Activated T-cell treated with anti-CD3 and anti-CD28 coated beads, Interleukin-2, amount 50 U/mL, for 24 hours (primary cell): Measurements from ENCODE around the gene SEL1L3.

ENCODE experiments used
- DNase-seq: peaks from one replicate; pipeline ENCODE4 v3.0.0-alpha.2; 2020
- H3K27ac Mint-ChIP-seq: 2 replicates; pipeline ENCODE4 v1.8.0; 2020; ENCODE audit warnings: mild to moderate bottlenecking, mixed read lengths
- H3K27me3 Mint-ChIP-seq: 2 replicates; pipeline ENCODE4 v1.8.0; 2020; ENCODE audit warnings: mixed read lengths
- H3K36me3 Mint-ChIP-seq: 2 replicates; pipeline ENCODE4 v1.8.0; 2020; ENCODE audit warnings: low read depth, mixed read lengths
- H3K4me1 Mint-ChIP-seq: 2 replicates; pipeline ENCODE4 v1.8.0; 2020; ENCODE audit warnings: low read depth, mixed read lengths
- H3K4me3 Mint-ChIP-seq: 2 replicates; pipeline ENCODE4 v1.8.0; 2020; ENCODE audit warnings: mild to moderate bottlenecking, moderate library complexity, mixed read lengths
- H3K9me3 Mint-ChIP-seq: 2 replicates; pipeline ENCODE4 v1.8.0; 2020; ENCODE audit warnings: mixed read lengths

Gene SEL1L3

DNA sequence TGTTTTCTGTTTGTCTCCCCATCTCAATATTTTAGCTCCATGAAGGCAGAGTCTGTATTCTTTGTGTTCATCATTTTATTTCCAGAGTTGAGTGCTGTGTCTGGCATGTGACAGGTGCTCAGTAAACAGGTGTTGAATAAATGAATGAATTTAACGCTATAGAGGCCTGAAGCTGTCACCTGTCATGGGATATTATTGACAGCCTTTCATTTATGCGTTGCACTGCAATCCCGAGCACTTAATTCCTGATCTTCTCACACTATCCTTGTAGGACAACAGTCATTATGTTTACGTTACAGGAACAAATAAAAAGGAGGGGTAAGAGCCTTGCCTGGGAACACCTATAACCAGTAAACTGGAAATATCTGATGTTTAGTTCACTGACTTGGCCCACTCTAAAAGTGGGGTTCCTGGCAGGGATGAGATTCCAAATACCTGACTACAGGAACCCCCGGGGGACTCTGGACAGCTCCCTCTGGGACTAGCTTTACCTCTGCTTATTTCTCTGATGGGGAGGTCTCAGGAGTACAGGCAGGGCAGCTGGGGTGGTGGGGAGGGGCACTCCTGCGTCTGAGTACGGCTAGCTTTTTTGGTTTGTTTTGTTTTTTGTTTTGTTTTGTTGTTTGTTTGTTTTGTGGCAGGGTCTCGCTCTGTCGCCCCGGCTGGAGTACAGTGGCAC is 36.6 kb downstream of the SEL1L3 start:
- no peaks in the 10 kb centered on the region for H3K27me3 Mint-ChIP-seq
- H3K9me3 Mint-ChIP-seq = no peaks in the 10 kb centered on the region
- no peak overlapping the region for H3K4me3 Mint-ChIP-seq
- no peak overlapping the region for H3K27ac Mint-ChIP-seq
- no peak for DNase-seq
- peaks cover 71% of the 10 kb centered on the region for H3K36me3 Mint-ChIP-seq
- no peaks in the 10 kb centered on the region for H3K4me1 Mint-ChIP-seq

DNA sequence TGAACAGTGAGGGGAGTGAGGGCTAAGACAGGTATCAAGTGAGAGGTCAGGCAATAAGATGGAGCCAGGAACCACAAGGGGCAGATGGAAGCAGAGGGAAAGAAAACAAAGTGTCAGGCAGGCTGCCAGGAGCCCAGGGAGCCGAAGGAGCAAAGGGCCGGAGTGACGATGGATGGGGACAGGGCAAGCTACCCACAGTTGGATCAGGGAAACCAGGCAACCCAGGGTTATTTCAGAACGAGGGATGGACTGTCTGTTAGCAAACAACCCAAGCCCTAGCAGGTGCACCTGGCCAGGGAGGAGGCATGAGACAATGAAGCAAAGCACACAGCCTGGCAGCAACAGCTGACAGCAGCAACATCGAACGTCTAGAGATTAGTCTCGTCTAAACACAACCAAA is 39.2 kb downstream of the SEL1L3 start:
- H3K4me1 Mint-ChIP-seq = peaks cover 4% of the 10 kb centered on the region
- H3K27me3 Mint-ChIP-seq = no peaks in the 10 kb centered on the region
- DNase-seq = no peak
- no peaks in the 10 kb centered on the region for H3K9me3 Mint-ChIP-seq
- H3K27ac Mint-ChIP-seq = no peak overlapping the region
- no peak overlapping the region for H3K4me3 Mint-ChIP-seq
- peaks cover 72% of the 10 kb centered on the region for H3K36me3 Mint-ChIP-seq

DNA sequence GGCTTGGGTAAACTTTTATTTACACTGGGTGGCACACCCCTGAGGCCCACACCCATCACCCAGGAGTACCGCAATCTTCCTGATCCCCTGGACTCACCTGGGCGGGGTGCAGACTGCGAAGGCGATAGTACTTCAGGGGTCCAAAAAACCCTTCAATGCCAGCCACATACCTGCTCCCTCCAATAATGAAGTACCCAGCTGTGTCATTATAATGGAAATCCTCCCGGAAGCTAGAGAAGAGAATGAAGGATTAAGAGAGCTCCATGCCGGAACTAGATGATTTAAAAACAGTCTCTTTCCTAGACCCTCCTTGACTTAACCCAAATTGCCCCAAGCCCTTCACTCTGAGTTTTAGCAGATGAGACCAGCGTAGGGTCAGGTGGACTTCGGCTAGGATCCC is 40.9 kb downstream of the SEL1L3 start:
- Mint-ChIP-seq H3K36me3 (peaks cover 78% of the 10 kb centered on the region), H3K9me3 (no peaks in the 10 kb centered on the region), H3K27me3 (no peaks in the 10 kb centered on the region), H3K4me1 (peaks cover 5% of the 10 kb centered on the region), H3K27ac (no peak overlapping the region), H3K4me3 (no peak overlapping the region)
- no peak for DNase-seq

DNA sequence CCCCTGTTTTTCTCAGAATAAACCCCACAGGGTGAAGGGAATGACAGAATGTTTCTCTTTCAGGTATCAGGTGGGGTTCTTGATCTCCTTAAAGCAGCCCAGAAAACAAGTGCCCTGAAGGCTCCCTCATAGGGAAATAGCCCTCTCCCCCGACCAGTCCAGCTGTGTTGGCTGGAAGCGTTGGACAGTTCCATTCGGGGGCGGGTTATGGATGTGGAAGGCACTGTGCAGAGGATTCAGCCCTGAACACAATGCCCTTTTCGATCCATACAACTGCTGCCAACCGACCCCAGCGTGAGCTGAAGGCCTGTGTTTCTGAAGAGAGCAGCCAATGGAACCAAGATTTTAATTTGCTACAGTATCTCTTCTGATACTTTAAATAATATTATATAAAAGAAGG is 41.5 kb downstream of the SEL1L3 start:
- Mint-ChIP-seq H3K4me1 (peaks cover 5% of the 10 kb centered on the region), H3K27ac (no peak overlapping the region), H3K9me3 (no peaks in the 10 kb centered on the region), H3K36me3 (peaks cover 82% of the 10 kb centered on the region), H3K27me3 (no peaks in the 10 kb centered on the region), H3K4me3 (no peak overlapping the region)
- no peak for DNase-seq

DNA sequence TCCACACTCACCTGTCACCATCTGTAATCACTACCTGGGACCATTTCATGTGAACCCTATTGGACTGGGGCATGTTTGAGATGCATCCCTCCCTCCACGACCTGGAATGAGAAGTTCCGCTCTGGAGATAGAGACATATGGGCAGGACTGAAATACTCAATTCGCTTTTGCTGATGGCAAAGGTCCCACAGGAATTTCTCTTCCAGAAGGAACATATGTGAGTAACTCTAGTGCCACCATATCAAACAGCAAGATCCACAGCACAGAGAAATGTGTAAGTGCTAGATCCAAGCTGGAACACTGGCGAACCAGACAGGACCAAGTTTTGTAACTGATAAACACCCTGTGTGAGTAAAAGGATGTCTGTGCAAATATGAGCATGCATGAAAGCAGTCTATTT is 43.9 kb downstream of the SEL1L3 start:
- no peaks in the 10 kb centered on the region for H3K9me3 Mint-ChIP-seq
- no peak for DNase-seq
- no peaks in the 10 kb centered on the region for H3K27me3 Mint-ChIP-seq
- peaks cover 89% of the 10 kb centered on the region for H3K36me3 Mint-ChIP-seq
- peaks cover 5% of the 10 kb centered on the region for H3K4me1 Mint-ChIP-seq
- no peak overlapping the region for H3K4me3 Mint-ChIP-seq
- peak overlapping the region; percentile 18 for H3K27ac Mint-ChIP-seq

DNA sequence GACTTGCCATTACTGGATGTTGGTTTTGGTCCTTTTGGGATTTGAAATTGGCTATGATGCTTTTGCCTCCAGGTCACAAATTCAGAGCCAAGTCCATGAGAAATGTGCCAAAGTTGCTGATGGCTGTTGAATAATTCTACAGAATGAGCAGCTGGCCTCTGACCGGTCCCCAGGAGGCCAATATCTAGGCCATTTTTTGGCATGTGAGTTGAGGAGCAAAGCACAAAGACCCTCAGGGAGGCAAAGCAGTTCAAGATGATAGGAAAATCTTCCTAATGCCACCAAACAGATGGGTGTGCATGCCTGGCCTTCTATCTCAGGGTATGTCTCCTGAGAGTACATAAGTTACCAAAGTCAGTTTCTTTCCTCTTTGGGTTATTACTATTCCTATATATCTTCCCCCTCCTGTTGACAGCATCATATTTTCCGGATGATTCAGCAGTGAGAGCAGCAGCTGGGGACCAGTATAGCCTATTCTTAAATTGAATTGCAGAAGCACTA is 44.4 kb downstream of the SEL1L3 start:
- Mint-ChIP-seq H3K27ac (peak overlapping the region; percentile 18), H3K36me3 (peaks cover 90% of the 10 kb centered on the region), H3K27me3 (no peaks in the 10 kb centered on the region), H3K4me3 (no peak overlapping the region), H3K4me1 (peaks cover 5% of the 10 kb centered on the region), H3K9me3 (no peaks in the 10 kb centered on the region)
- DNase-seq = no peak

DNA sequence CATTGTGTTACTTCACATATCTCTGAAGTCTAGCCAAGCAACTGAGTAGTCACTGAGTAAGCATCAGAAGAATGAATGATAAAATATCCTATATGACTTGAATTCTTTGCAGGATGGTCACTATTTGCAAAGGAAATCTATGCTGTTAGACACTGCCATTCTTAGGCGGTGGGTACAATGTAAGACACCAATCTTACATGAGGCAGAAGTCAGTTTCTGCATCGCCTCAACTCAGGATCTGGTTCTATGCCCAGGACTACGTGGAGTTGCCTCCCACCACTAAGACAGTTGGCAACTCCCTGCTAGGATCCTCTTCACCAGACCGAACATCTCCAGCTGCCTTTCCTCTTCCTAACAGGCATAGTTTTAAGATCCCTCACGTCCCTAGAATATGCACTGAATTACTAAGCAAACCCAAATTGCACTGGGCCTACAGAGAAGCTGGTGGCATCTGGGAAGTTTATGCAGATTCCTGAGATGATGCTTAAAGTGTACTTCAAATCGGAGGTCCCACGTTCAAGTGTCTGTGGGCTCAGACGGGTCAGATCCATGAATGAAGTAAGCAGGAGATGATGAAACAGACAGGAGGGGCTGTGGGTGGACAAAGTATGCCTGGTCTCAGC is 45.6 kb downstream of the SEL1L3 start:
- H3K36me3 Mint-ChIP-seq = peaks cover 90% of the 10 kb centered on the region
- no peak overlapping the region for H3K4me3 Mint-ChIP-seq
- H3K27ac Mint-ChIP-seq = no peak overlapping the region
- H3K27me3 Mint-ChIP-seq = no peaks in the 10 kb centered on the region
- H3K4me1 Mint-ChIP-seq = peaks cover 5% of the 10 kb centered on the region
- no peak for DNase-seq
- no peaks in the 10 kb centered on the region for H3K9me3 Mint-ChIP-seq

DNA sequence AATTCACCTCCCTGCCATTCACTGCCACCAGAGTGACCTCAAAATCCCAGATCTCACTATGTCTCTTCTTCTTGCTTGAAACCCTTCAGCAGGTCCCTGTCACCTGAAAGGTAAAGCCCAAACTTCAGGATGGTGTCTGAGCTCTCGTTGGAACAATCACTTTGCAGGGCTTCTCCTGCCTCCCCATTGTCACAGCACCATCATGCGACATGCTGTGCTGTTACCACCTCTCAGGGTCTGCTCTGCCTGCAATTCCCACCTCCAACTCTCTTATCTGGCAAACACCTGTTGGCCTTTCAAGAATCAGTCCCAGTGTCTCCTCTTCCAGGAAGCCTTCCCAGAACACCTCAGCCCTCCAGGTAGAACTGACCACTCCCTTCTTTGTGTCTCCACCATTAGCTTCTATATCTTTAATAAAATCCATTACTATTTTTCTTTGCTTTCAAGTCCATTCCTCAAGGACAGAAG is 46.2 kb downstream of the SEL1L3 start:
- H3K4me3 Mint-ChIP-seq = no peak overlapping the region
- H3K36me3 Mint-ChIP-seq = peaks cover 90% of the 10 kb centered on the region
- H3K4me1 Mint-ChIP-seq = peaks cover 5% of the 10 kb centered on the region
- H3K27me3 Mint-ChIP-seq = no peaks in the 10 kb centered on the region
- no peak for DNase-seq
- H3K27ac Mint-ChIP-seq = no peak overlapping the region
- H3K9me3 Mint-ChIP-seq = no peaks in the 10 kb centered on the region

DNA sequence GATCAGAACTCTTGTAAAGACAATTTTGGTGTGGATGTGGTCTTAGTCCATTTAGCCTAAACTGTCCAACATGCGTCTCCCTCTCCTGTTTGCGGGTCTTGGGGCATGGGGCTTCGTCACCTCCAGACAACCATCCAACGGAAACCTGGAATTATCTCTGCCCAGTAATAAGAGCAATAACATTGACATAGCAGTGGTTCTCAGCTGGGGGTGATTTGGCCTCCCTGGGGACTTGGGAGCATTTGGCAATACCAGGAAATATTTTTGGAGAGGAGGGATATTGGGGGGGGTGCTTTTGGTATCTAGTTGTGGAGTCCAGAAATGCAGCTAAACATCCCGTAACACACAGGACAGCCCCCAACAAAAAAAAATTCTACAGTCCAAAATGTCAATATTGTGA is 47.2 kb downstream of the SEL1L3 start:
- no peaks in the 10 kb centered on the region for H3K9me3 Mint-ChIP-seq
- no peak overlapping the region for H3K4me3 Mint-ChIP-seq
- no peak overlapping the region for H3K27ac Mint-ChIP-seq
- DNase-seq = no peak
- peaks cover 5% of the 10 kb centered on the region for H3K4me1 Mint-ChIP-seq
- peaks cover 92% of the 10 kb centered on the region for H3K36me3 Mint-ChIP-seq
- no peaks in the 10 kb centered on the region for H3K27me3 Mint-ChIP-seq

DNA sequence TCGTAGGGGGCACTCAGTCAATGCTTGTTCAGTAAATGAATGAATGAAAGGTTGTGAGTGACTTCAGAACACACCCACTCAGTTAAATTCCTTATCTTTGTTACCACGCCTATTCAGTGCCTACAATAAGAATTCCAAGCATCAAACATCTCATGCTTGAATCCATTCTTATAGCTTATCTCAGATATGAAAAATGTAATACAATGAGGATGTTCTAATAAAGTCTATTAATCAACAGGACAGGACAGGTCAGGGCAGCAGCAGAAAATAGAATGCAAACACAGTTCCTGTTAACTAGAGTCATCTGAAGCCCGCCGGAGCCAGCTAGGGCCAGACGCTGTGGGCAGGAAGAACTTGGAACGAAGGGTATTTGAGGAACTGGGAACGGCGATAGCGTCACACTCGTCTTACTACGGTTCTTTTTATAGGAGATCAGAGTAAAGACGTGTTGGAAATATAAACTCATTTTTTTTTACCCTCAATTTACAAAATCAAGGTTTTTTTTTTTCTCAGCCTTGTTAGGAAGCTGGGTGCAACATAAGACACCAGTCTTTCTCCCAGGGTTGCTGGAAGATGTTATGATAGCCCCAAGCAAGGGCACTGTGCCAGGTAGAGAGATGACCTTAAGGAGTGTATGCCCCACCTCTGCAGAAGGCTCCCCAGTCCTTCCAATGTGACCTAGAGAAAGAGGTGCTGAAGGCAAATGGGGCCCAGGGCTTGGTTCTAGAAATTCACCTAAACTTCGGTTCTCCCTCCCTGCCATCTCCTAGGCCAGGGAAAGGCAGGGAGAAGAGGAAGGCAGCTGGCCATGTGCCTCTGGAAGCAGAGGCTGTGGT is 48.3 kb downstream of the SEL1L3 start:
- Mint-ChIP-seq H3K4me1 (peaks cover 5% of the 10 kb centered on the region), H3K36me3 (peaks cover 93% of the 10 kb centered on the region)
- no peak for DNase-seq

DNA sequence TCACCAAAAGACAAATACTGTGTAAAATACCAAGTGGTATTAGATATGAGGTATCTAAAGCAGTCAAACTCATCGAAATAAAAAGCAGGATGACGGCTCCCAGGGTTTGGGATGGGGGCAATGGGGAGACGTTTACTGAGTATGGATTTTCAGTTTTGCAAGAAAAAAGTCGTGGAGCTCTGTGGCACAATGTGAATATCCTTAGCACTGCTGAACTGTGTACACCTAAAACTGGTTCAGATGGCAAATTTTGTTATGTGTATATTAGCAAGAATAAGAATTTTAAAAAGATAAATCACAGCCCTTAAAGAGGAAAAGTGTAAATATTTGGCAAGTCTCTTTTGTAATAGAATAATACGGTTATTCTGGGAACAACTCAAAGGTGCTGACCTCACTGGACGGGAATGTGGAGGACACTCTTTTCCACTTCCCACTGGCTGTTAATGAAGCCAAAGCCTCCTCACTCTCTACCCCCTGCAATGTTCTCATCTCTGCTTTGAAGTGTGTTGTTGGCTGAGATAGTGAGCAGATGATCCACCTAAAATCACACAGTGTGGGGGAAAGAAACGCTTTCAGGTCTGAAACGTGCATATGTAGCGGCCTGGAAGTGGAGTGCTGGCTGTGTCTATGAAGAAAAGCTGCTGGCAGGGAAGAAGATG is 49.2 kb downstream of the SEL1L3 start:
- Mint-ChIP-seq H3K4me1 (peaks cover under 1% of the 10 kb centered on the region), H3K27me3 (no peaks in the 10 kb centered on the region), H3K27ac (no peak overlapping the region), H3K4me3 (no peak overlapping the region), H3K9me3 (no peaks in the 10 kb centered on the region), H3K36me3 (peaks cover 86% of the 10 kb centered on the region)
- no peak for DNase-seq

More for the DNA sequence above, 48.3 kb downstream of the SEL1L3 start:
- Mint-ChIP-seq H3K27me3 (no peaks in the 10 kb centered on the region), H3K9me3 (no peaks in the 10 kb centered on the region), H3K4me3 (no peak overlapping the region), H3K27ac (no peak overlapping the region)

DNA sequence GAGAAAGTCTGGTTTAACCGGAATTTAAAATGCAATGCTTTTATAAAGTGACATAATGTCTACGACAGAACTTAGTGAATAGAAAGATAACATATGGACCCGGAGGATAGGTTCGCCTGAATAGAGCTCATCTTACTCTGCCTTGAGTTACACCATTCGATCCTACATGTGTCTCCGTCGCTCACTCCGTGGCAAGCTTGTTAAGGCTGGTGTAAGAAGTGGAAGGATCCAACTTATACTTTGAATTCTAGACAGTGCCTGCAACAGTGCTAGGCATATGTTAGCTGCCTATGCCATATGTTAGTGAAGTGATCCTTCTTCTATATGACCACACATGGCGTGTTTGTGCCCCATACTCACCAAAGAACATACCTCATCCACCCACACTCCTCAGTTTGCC is 50.9 kb downstream of the SEL1L3 start:
- H3K36me3 Mint-ChIP-seq = peaks cover 82% of the 10 kb centered on the region
- no peak overlapping the region for H3K4me3 Mint-ChIP-seq

DNA sequence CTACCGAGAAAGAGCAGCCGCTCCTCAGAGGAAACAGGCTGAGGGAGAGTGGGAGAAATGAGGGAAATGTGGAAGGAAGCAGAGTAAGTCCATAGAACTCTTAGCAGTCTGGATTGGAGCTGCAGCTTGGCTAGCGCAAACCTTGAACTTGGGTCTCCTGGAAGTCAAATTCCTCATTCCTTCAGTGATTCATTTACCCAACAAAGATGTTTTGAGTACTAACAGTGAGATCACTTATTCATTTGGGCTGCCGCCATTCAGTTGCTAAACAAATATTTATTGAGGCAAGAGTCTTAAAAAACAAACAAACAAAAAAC is 51.5 kb downstream of the SEL1L3 start:
- Mint-ChIP-seq H3K4me3 (no peak overlapping the region), H3K4me1 (no peaks in the 10 kb centered on the region), H3K9me3 (no peaks in the 10 kb centered on the region), H3K27me3 (no peaks in the 10 kb centered on the region), H3K27ac (no peak overlapping the region), H3K36me3 (peaks cover 82% of the 10 kb centered on the region)
- DNase-seq = no peak

More for the DNA sequence above, 50.9 kb downstream of the SEL1L3 start:
- no peaks in the 10 kb centered on the region for H3K27me3 Mint-ChIP-seq
- no peak for DNase-seq
- H3K4me1 Mint-ChIP-seq = no peaks in the 10 kb centered on the region
- H3K27ac Mint-ChIP-seq = no peak overlapping the region
- H3K9me3 Mint-ChIP-seq = no peaks in the 10 kb centered on the region

DNA sequence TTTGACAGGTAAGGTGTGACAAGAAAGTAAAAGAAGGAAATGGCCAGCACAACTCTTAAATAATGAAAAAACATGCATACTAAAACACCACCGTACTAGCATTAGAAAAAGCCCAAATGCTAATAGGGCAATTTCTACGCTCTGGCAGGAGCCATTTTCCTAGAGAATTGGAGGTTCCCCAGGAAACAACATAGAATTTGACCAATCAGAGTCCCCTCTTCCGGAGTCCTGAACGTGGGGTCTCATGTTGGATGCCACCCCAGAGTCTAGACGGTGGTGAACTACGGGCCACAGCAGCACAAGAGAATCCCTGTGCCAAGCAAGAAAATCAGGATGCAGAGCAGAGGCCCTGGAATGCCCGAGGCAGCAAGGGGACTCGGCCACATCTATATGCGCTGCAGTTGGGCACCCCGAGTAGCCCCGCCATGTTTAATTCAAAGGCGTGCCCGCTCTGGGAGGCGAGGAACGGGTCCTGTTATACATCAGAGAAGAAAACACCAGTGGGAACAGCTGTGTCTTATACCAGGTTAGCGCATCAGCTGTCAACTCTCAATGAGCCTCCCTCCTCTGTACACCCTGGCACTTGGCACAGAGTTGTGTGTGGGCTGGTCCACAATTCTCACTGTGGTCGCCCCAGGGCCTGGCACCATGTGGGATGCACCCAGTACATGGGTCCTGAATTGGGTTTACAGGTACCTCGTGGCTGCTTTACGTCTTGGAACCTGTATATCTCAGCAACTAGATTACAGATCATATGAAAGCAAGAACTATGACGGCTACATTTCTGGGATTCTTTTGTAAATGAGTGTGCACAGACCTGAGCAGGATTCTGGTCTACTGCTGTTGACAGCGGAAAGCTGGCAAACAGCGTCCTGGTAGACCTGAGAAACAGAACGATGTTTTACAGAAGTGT is 52.1 kb downstream of the SEL1L3 start:
- H3K9me3 Mint-ChIP-seq = no peaks in the 10 kb centered on the region
- no peaks in the 10 kb centered on the region for H3K27me3 Mint-ChIP-seq
- H3K27ac Mint-ChIP-seq = no peak overlapping the region
- DNase-seq = no peak
- no peaks in the 10 kb centered on the region for H3K4me1 Mint-ChIP-seq
- H3K4me3 Mint-ChIP-seq = no peak overlapping the region
- H3K36me3 Mint-ChIP-seq = peaks cover 82% of the 10 kb centered on the region
